Measurements from ENCODE around the gene SMAD6.

The SMAD6 gene

DNA sequence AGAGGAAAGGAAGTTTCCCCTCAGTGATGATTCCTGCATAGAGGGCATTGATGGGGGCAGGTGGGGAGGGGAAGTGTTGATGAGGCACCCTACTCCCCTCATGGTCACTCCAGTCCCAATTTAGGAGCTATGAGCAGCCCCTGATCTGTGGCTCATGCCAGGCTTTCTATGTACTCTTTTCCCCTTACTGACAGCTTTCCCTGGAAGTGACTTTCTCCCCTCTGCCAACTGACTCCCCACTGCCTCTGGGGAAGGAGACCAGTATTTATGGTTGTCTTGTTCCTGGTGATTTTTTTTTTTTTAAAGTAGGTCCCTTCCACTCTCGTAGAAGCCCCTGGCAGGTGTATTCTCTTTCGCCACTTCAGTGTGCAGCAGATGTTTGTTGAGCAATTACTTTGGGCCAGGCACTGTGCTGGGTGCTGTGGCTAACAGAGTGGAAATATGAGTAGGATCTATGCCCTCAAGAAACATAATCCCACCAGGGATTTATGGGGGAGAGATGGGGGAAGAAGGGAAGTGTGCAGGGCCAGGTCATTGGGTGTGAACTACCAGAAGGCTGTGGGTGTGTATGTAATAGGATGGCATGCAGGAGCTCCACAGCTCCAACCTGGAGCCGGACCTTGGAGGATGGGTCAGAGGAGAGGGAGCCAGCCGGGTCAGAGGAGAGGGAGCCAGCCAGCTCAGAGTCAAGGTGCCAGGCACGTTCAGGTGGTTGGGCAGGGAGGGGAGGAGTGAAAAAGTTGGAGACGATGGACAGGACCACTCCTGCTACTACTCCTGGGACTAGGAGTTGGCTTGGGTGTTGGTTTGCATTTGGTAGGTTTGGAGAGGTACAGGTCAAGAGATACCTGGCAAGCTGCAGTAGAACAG is 3.5 kb downstream of the SMAD6 start:
- H3K27me3 Mint-ChIP-seq = peaks cover 9% of the 10 kb centered on the region
- H3K36me3 Mint-ChIP-seq = no peaks in the 10 kb centered on the region
- no peaks in the 10 kb centered on the region for H3K9me3 Mint-ChIP-seq
- no peak overlapping the region for H3K4me3 Mint-ChIP-seq
- H3K27ac Mint-ChIP-seq = no peak overlapping the region
- H3K4me1 Mint-ChIP-seq = peaks cover 16% of the 10 kb centered on the region

DNA sequence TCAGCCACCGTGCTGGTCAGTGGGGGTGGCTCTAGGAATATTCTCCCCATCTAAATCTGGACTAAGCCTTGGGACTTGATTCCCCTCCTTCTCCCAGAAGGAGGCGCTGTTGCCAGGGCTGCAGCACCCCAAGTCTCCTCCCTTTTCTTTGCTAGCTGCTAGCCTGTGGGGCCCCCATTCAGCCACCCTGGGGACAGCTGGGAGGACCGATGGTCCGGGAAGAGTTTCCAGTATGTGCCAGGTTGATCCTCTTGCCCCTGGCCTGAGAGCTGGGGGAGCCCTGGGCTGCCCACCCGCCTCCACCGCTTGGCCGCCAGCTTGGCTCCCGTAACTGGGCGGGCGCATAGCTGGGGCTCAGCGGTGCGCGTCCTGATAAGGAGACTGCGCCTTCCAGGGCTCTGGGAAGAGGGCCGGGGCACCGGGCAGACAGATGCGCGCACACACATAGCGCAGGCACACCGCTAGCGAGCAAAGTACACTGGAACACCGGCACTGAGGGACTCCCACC is 4.2 kb downstream of the SMAD6 start:
- H3K27ac Mint-ChIP-seq = no peak overlapping the region
- peaks cover 9% of the 10 kb centered on the region for H3K27me3 Mint-ChIP-seq
- no peaks in the 10 kb centered on the region for H3K9me3 Mint-ChIP-seq
- no peaks in the 10 kb centered on the region for H3K36me3 Mint-ChIP-seq
- peaks cover 15% of the 10 kb centered on the region for H3K4me1 Mint-ChIP-seq
- H3K4me3 Mint-ChIP-seq = no peak overlapping the region

DNA sequence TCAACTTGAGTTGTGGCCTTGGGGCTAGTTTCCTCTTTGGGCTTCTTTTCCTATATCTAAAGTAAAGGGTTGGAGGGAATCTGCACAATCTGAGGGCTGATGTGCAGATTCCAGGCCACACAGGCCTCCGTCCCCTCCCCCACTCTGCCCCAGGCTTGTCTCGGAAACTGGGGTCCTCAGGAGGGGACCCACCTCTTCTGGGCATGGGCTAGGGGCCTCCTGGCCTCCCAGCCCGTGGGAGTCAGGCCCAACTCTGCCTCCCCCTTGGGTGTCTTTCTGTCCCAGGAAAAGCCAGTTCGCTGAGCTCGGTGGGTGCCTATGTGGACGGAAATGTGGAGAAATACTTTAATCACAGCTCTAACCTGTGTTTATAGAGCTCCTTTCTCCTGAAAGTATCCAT is 4.8 kb downstream of the SMAD6 start:
- Mint-ChIP-seq H3K4me3 (no peak overlapping the region), H3K27ac (no peak overlapping the region), H3K36me3 (no peaks in the 10 kb centered on the region), H3K27me3 (peaks cover 9% of the 10 kb centered on the region), H3K9me3 (no peaks in the 10 kb centered on the region), H3K4me1 (peaks cover 15% of the 10 kb centered on the region)

DNA sequence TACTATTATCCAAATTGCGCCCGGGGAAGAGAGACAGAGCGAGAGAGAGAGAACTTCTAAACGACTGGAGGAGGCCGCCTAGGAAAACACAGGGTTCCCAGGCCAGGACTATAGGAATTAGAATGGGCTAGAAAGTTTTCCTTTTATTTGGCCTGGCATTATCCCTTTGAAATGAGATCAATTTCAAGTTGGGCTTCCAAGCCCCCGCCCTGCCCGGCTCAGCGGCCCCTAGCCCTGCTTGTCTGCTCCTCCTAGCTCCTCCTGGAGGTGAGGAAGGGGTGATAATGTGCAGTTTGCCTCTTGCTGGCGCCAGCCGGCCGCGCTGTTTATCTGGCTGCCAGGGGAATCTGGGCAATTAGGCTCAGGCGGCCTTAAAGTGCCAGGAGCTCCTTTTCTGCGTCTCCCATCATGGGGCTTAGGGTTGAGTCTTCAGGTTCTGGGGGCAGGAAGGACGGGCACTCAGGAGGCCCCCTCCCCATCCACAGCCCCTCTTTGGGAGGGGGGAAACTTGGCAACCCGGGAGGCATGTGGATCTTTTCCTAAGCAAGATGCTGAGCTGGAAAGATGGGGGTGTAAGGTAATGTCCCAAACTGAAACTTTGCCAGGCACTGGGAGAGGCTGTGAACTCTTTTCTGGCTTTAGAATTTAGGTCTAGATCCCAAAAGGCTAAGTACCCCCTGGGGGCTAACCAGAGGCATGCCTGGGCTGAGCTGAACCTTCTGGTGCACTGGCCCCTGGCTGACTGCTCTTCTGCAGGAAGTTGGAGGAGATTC is 5.5 kb downstream of the SMAD6 start:
- H3K4me1 Mint-ChIP-seq = peaks cover 9% of the 10 kb centered on the region
- no peak overlapping the region for H3K4me3 Mint-ChIP-seq
- no peaks in the 10 kb centered on the region for H3K36me3 Mint-ChIP-seq
- no peaks in the 10 kb centered on the region for H3K9me3 Mint-ChIP-seq
- peaks cover 6% of the 10 kb centered on the region for H3K27me3 Mint-ChIP-seq
- no peak overlapping the region for H3K27ac Mint-ChIP-seq

GRCh38 chr15:66708389-66708788 is 6.4 kb downstream of the SMAD6 start:
- Mint-ChIP-seq H3K4me3 (no peak overlapping the region), H3K9me3 (no peaks in the 10 kb centered on the region), H3K27me3 (peaks cover 6% of the 10 kb centered on the region), H3K4me1 (peaks cover 8% of the 10 kb centered on the region), H3K27ac (no peak overlapping the region), H3K36me3 (no peaks in the 10 kb centered on the region)

GRCh38 chr15:66709884-66710283 is 7.8 kb downstream of the SMAD6 start:
- Mint-ChIP-seq H3K36me3 (no peaks in the 10 kb centered on the region), H3K9me3 (no peaks in the 10 kb centered on the region), H3K4me3 (no peak overlapping the region), H3K27me3 (no peaks in the 10 kb centered on the region), H3K4me1 (no peaks in the 10 kb centered on the region), H3K27ac (no peak overlapping the region)

DNA sequence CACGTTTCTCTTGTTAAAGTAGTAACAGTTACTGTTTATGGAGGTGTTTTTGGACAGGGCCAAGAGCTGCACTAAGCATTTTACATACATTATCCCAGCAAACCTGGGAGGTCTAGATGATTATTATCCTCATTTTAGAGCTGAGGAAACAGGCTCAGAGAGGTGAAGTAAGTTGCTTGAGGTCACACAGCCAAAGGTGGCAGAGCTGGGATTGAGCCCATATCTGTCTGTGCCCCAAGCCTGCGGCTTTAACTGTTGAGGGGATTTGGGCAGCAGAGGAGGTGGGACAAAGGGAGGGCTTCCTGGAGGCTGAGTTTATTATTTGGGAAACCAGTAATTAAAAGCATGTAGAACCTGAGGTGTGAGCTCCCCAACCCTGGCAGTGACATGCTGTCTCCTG is 9.2 kb downstream of the SMAD6 start:
- Mint-ChIP-seq H3K4me3 (no peak overlapping the region), H3K36me3 (no peaks in the 10 kb centered on the region), H3K27ac (no peak overlapping the region), H3K9me3 (no peaks in the 10 kb centered on the region), H3K27me3 (no peaks in the 10 kb centered on the region), H3K4me1 (no peaks in the 10 kb centered on the region)

DNA sequence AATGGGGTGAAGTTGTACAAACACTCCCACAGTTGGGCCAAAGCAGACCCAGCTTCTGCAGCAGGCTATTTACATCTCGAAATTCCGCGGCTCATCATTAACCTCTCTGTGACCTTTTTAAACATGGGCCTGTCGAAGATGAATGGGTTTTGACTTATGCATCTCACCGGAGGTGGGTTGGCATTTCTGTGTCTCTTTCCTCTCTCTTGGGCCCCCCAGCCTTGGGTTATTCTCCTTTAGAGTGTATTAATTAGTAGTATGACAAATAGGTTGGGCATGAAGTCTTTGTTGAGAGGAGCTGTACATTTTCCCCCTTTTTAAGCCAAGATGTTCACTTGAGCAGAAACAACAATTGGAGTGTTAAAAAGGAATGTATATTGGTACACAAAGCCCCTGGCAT is 9.8 kb downstream of the SMAD6 start:
- Mint-ChIP-seq H3K36me3 (no peaks in the 10 kb centered on the region), H3K27ac (no peak overlapping the region), H3K9me3 (no peaks in the 10 kb centered on the region), H3K4me3 (no peak overlapping the region), H3K27me3 (no peaks in the 10 kb centered on the region), H3K4me1 (no peaks in the 10 kb centered on the region)

DNA sequence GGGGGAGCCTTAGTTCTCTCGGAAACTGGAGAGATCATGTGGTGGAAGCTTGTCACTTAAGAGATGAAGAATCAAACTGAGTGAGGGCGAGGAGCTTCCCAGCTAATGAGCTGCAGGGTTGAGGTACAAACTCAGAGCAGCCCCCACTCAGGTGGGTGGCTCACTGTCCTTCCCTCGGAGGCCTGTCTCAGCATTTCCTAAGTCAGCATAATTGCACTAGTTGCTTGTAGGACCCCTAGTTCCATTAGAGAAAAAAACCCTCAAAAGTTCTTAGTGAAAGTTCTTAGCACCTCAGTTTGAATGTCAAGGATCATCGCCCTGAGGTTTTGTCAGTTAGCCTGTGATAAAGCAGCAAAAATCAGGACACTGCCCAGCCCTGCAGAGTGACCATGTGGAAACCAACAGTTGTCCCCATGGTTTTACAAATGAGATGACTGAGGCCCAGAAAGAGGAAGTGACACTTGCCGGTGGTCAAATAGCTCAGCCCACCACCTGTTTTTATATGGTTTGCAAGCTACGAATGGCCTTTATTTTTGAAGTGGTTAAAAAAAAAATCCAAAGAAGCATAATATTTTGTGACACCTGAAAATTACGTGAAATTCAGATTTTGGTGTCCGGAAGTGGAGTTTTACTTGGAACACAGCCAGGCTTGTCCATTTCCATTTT is 11.9 kb downstream of the SMAD6 start:
- no peak overlapping the region for H3K4me3 Mint-ChIP-seq
- no peaks in the 10 kb centered on the region for H3K9me3 Mint-ChIP-seq
- H3K27ac Mint-ChIP-seq = no peak overlapping the region
- no peaks in the 10 kb centered on the region for H3K4me1 Mint-ChIP-seq
- no peaks in the 10 kb centered on the region for H3K36me3 Mint-ChIP-seq
- peaks cover 2% of the 10 kb centered on the region for H3K27me3 Mint-ChIP-seq

GRCh38 chr15:66714543-66714981 is 12.5 kb downstream of the SMAD6 start:
- Mint-ChIP-seq H3K4me1 (no peaks in the 10 kb centered on the region), H3K4me3 (no peak overlapping the region), H3K27ac (no peak overlapping the region), H3K36me3 (no peaks in the 10 kb centered on the region), H3K27me3 (peaks cover 2% of the 10 kb centered on the region), H3K9me3 (no peaks in the 10 kb centered on the region)

DNA sequence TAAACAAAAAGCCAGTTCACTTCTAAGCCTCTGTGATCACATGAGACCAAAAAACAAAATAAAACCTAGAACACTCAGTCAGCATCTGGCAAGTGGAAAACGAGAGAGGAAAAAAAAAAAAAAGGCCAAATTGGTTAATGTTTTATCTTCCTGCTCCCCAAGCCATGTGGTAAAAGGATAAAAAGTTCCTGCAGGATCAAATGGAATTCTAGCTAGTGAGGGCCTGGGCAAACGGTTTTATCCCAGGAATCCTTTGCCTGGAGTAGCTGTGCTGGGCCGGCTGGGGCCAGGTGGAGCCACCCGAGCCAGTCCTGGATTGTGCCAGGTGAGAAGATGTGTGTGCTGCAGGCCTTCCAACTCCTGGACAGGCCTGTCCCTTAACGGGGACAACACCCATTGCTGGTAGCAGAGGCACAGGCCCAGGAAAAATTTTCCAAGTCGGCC is 13.2 kb downstream of the SMAD6 start:
- Mint-ChIP-seq H3K36me3 (no peaks in the 10 kb centered on the region), H3K27me3 (peaks cover 2% of the 10 kb centered on the region), H3K4me3 (no peak overlapping the region), H3K27ac (no peak overlapping the region), H3K9me3 (no peaks in the 10 kb centered on the region), H3K4me1 (no peaks in the 10 kb centered on the region)

- Mint-ChIP-seq H3K36me3 (no peaks in the 10 kb centered on the region), H3K27me3 (peaks cover 2% of the 10 kb centered on the region), H3K4me1 (peaks cover 6% of the 10 kb centered on the region), H3K9me3 (no peaks in the 10 kb centered on the region), H3K4me3 (no peak overlapping the region), H3K27ac (no peak overlapping the region)
Observed at GRCh38 chr15:66715720-66716655, 14.0 kb downstream of the SMAD6 start.

- peaks cover 10% of the 10 kb centered on the region for H3K4me1 Mint-ChIP-seq
- H3K9me3 Mint-ChIP-seq = no peaks in the 10 kb centered on the region
- H3K27me3 Mint-ChIP-seq = peaks cover 2% of the 10 kb centered on the region
- no peaks in the 10 kb centered on the region for H3K36me3 Mint-ChIP-seq
- H3K27ac Mint-ChIP-seq = no peak overlapping the region
- H3K4me3 Mint-ChIP-seq = no peak overlapping the region
Observed at GRCh38 chr15:66716656-66717020, 14.6 kb downstream of the SMAD6 start.

DNA sequence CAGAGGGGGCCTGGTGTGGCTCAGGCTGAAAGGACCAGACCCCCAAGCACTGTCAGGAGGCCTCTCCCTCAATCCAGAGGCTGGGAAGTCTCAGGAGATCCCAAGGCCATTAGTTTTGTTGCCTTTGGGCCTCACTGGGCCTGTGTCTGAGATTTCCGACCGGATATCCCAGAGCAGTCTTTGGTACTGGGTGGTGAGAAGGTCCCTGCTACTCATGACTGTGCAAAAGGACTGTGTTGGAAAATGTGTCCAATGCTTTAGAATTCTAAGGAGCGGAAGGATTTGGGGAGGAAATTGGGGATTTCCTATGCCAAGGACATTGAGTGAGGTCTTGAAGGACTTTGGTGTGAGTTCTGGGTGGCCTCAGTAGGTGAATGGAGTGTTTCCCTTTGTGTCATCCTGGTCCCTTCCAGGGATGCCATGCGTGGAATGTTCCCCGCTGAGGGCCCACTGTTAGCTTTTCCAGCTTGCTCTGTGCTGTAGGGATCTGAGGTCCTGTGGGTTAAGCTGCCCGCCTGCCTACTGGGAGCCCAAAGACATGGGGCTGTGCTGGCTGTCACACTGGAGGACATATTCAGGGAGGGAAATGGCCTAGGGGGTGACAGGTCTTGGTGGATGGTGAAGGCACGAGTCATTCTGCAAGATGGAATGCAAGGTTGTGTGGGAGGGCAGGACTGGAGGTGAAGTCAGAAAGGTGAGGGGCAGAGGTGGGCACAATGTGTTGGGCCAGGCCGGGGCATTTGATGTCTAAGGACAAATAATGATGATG is 16.4 kb downstream of the SMAD6 start:
- Mint-ChIP-seq H3K27me3 (peaks cover 2% of the 10 kb centered on the region), H3K4me1 (peaks cover 12% of the 10 kb centered on the region), H3K4me3 (no peak overlapping the region), H3K27ac (no peak overlapping the region), H3K36me3 (no peaks in the 10 kb centered on the region), H3K9me3 (no peaks in the 10 kb centered on the region)
